GM10847 (cell line): ENCODE measurements around the gene STX8.

Experiments used
- POLR2A ChIP-seq: IDR thresholded peaks from 2 replicates; pipeline ENCODE4 v1.6.1; 2011; ENCODE audit not compliant: insufficient read length; ENCODE audit errors: extremely low read depth

STX8 gene

DNA sequence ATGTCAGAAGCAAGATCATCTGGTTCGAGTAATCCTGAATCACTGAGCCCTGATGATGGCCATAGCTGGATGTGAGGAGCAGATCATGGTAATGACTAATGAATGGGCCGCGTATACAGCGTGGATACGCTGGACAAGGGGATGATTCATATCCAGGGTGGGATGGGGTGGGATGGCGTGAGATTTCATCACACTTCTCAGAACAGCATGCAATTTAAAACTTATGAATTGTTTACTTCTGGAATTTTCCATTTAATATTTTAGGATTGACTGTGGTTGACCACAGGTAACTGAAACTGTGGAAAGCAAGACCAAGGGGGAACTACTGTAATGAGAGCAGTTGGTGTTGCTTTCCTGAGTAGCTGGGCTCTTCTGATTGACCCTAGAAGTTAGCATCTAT, 225.5 kb downstream of the STX8 start:
- no peak for TF ChIP-seq POLR2A

DNA sequence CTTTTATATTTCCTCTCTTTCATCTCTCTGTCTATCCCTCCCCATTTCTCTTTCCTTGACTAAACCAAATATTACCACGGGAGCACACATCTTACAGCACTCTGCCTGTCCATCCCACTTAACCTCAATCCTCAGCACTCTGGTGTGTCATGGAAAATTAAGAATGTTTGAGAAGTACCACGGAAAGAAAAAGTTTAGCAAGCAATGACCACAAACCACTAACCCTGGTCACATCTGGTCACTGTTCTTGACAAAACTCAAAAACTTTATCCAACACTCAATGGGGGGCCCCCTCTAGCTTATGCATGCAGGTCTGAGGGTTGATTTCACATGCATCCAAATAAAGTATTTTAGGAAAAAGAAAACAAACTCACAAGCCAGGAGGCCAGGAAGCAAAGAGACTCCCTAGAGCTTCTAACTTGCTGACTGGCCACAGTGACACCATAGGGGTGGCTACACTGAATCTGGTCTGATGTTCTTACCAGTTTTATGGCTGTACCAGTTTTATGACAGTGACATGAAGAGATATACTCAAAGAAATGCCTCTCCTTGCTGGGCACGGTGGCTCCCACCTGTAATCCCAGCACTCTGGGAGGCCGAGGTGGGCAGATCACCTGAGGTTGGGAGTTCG, 229.2 kb downstream of the STX8 start:
- no peak for TF ChIP-seq POLR2A

DNA sequence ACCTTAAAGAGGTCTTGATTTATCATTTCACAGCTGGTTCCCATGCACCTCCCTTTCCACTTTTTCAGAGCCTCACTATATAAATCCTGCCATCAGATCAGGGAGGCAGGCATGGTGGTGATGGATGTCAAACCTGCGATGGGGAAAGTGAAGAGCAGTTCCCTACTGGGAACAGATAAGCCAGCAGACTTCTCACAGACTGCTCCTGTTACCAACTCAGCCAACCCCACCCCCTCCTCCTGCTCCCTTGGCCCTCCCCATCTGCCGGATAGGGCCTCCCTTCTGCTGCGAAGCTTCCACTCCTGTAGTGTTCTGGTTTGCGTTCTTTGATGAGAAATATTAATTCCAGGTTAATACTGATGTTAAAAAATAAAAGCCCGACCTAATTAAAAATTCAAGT, 232.1 kb downstream of the STX8 start:
- TF ChIP-seq POLR2A: no peak

DNA sequence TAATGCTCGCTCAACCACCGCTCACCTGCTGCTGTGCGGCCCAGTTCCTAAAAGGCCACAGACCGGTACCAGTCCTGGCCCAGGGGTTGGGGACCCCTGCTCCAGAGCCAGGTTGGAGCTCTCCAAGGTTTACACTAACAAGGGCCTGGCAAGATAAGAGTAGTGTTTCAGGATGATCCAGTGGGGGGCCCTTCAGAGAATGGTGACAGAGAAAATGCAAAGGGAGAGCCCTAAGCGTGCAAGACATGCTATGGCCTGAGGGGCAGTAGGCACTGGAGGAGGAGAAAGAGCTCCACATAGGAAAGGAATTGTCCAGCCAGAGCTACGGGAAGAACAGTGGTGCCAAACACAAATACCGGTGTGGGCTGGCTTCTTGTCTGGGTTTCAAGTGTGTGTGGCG, 233.4 kb downstream of the STX8 start:
- no peak for TF ChIP-seq POLR2A

DNA sequence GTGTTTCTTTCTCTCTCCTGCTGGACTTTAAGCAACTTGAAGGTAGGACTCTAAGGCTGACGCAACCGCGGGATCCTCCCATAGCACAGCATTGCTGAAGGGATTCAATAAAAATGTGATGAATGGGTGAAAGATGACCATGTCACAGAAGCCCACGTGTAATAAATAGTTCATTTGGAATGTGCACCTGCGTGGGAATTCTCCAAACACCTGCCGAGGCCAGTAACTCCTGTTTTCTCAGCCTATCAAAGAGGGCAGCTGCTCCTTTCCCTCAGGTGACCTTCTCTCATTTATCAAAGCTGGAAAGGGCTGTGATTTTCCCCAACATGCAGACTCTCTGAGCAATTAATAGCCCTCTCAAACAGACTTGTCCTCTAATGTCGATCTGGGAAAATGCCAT, 235.7 kb downstream of the STX8 start:
- TF ChIP-seq POLR2A: no peak

DNA sequence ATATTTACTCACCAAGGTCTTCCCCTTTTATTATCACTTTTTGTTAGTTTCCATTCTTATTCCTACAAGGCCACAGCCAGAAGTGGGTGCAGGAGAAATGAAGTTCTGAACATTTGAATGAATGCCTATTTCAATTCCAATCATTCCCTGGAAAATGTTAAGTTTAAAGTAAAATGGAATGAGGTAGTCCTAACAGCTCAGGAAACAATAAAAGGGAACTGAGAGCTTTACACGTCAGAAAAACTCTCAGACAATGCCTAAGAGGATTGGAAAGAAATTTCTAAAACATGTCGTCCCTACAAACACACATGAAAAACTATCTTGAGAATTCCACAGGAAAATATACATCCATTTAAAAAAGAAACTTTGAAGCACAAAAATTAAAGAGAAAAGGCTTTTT, 238.8 kb downstream of the STX8 start:
- no peak for TF ChIP-seq POLR2A

DNA sequence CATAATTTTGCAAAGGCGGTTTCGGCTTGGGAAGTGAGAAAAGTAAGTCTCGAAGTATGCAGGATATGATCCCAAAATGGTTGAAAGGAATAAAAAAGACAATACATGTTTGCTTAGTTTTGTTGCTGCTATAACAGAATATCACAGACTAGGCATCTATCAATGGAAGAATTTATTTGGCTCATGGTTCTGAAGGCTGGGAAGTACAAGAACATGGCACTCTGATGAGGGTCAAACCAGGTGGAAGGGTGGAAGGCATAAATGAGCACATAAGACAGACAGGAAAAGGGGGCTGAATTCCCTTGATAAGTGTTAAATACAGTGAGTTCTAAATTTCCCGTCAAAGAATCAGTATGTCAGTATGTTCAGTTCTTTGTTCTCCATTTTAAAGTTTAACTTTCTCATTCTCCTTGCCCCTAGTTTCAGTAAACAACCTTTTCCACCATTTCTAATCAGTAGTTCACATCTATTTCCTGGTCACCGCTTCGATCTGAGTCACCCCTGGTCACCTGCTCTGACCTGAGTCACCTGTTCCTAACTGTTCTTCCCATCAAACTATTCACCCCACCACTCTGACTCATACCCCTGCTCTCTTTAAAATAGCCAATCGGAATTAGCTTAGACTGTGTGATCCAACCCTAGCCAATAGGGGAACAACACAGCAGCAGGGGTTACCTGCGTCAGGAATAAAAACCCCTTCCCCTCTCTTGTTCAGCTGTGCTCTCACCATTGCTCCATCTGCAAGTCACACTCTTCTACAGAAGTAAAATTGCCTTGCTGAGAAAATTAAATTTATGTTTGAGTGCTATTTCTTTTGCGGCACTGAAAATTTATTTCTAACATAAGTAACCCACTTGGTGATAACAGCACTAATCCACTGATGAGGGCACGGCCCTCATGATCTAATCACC, 240.8 kb downstream of the STX8 start:
- TF ChIP-seq POLR2A: no peak

DNA sequence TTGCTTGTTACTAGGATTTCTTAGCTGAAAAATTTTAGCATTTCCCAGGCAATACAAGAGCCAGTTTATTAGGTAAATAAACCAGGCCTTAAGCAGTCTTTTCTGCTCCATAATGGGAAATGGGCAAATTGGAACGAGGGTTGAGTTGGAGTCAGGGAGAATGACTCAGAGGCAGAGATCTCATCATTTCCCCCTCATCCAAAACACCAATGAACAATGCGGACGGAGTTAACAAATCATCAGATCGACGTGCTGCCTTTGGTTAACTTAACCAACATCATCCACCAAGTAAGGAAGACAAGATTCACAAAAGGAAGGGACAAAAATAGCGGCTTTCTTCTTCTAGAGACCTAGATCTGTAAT, 243.5 kb downstream of the STX8 start:
- TF ChIP-seq POLR2A: no peak

DNA sequence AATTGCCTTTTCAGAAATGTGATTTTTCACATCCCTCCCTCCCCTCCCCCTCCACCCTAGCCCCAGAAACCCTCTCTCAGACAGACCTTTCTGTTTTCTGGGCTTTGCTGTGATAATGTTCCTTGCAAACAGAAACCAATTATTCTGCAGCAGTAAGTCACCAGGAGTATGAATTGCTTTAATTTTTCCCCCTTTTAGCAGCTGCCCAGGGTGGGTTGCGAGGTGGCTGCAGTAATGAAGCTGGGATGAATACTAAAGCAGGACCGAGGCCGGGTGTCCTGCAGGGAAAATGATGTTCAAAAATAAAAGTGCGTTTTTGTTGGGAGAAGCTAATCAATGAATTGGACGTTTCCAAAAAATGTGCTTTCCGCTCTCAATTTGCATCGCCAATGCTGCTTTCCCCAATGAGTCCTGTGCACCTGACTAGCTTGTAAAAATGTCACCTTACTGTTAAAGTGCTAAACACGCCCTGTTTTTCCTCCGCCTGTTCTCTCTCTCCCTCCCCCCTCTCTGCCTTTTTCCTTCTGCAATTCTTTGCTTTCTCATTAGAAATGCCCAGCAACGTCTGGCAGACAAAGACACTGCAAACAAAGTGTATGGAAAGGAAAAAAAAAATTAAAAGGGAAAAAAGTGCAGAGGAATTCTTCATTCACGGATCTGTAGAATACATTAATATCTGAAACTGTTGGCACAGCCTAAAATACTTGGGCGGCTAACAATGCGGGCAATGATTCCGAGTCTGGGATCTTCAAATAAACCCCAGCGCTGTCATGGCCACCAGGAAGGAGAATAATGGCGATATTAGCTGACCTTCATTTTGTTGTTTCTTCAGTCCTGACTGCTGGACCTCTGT, 244.1 kb downstream of the STX8 start:
- no peak for TF ChIP-seq POLR2A

DNA sequence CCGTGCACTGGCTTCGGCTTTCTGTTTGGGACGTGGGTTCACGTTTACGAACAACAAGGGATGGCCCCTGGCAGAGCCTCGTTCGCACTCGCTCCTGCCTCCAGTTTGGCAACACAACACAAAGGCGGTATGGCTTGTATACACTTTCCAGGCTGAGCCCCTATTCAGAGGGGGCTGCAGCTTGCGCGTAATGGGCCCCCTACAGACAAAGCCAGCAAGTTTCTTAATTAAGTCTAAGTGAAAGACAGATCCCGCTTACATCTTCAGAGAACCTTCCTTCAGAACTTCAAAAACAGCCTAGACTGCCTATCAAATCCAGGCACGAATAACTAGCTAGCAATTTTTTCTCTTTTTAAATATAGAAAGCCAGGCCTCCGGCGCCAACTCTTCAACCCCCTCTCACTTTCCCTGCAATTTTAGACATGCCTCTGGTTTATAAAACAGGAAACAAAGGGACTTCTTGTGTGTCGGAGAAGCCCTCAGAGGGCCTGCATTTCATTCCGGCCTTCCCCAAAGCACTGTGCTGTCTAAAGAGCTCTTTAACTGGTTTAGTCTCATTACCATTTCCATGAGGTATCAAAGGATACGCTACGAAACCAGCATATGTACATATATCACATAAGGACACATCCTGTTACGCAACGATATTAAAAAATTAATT, 244.9 kb downstream of the STX8 start:
- TF ChIP-seq POLR2A: no peak

DNA sequence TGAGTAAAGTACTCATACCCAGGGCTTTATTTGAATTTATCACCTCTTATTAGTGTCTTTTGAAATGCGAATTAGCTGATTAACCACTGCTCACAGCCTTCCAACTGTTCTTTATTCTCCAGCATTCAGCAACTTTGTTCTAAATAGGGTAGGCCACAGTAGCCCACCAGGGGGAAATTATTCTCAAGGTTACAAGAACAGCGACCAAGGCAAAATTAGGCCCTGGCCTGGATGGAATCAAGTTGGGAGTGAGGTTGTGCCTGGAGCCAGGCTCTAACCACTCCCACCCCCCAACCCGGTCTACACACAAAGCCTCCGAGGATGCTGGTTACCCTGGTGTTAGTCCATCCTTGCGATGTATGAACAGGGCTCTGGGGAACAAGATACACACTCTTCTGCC, 245.5 kb downstream of the STX8 start:
- no peak for TF ChIP-seq POLR2A

DNA sequence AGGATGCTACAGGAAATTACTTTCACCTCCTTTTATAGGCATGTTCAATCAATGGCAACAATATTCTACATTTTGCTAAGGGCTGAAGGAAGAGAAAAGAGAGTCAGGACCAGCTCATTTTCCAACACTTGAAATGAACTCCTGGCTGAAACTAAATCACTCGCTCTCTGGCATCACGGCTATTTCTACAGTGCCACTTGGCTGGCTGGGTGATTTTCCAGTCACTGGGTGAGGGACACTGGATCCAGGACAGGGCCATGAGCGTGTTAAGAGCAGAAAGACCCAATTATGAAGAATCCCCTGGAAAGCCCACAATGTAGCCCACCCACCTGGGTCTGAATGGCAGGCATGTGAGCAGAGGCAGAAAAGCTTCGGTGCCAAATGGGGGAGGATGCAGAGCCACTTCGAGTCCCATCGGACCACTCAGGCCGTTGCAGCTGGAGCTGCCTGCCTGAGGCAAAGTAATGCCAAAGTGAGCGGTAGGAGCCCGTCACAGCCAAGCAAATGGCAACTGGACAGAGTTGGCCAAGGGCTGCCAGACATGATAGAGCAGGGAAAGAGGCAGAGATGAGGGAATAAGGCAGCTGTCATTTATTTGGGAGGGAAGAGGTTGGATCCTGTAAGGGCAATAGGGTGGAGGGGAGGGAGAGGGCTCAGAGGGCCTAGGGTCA, 246.2 kb downstream of the STX8 start:
- no peak for TF ChIP-seq POLR2A

DNA sequence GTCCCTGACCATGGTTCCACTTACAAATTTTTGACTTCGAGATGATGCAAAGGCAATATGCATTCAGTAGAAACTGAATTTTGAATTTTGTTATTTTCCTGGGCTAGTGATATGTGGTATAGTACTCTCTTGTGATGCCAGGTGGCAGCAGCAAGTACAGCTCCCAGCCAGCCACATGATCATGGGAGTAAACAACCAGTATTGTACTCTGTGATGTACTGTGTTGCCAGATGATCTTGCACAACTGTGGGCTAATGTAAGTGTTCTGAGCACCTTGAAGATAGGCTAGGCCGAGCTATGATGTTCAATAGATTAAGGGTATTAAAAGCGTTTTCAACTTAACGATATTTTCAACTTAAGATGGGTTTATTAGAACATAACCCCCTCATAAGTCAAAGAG, 250.8 kb downstream of the STX8 start:
- no peak for TF ChIP-seq POLR2A

DNA sequence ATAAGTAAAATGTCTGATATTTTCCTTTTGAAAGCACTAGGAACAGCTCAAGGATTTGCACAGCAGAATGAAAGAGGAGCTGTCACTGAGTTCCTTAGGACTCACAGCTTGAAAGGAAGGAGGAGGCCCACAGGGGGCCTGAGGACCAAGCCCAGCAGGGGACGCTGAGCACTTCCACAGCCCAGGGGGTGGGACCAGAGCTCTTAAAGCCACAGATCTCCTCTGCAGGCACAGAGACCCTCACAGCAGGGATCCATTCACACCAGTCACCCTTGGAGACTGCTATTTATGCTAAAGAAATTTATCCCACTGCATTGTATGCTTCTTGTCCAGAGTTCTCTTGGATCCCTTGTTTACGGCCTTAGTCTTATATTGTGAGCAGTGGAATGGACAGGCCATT, 253.3 kb downstream of the STX8 start:
- TF ChIP-seq POLR2A: no peak

DNA sequence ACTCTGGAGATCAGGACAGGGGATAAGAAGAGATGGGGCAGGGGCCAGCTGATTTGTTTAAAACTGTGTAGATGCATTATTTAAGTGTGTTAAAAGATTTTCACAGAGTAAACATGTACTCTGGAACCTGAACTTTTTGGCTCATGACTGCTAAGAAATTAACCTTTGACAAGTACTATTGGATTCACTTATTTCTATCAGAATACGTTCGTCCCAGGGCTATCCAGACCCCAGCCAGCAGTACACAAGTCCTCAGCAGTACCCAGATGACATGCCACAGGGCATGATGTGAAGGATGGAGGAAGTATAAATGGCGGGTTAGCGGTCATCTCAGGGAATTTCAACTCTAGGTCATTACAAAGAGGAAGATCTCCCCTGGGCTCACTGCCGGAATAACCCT, 253.7 kb downstream of the STX8 start:
- no peak for TF ChIP-seq POLR2A
